ENCODE measurements around the gene ATP6V0C. TPM values are rescaled to one million over a fixed set of nuclear protein-coding genes. Genes with fewer than 3 reads are reported as not detected.

ATP6V0C gene
- total RNA-seq, 1 donor from 2014 or later: 113 TPM

GRCh38 chr16:2508722-2509400 lies 4.9 kb upstream of the ATP6V0C start:
- intact Hi-C loops (cut with micrococcal nuclease): no loop called here

GRCh38 chr16:2511128-2511800 lies 2.5 kb upstream of the ATP6V0C start:
- intact Hi-C loops (cut with micrococcal nuclease): no loop called here

- intact Hi-C loops (cut with micrococcal nuclease): loop anchor here (2.0 kb wide), 1 partner anchor 289 kb away; the partner anchor contains the start of gene E4F1
Measured at GRCh38 chr16:2511996-2512734, 1.6 kb upstream of the ATP6V0C start.

GRCh38 chr16:2512735-2513404 lies 882 bp upstream of the ATP6V0C start:
- intact Hi-C loops (cut with micrococcal nuclease): loop anchor here (1.0 to 2.0 kb wide), 6 partner anchors 19 to 290 kb away; partner anchors contain the start of genes CCNF, E4F1, RNPS1 and TEDC2

- intact Hi-C loops (cut with micrococcal nuclease): no loop called here
Measured at GRCh38 chr16:2514333-2515179, 804 bp downstream of the ATP6V0C start.

- intact Hi-C loops (cut with micrococcal nuclease): no loop called here
Measured at GRCh38 chr16:2515180-2515851, 1.6 kb downstream of the ATP6V0C start.

- intact Hi-C loops (cut with micrococcal nuclease): no loop called here
Measured at GRCh38 chr16:2516391-2517240, 2.9 kb downstream of the ATP6V0C start.

- intact Hi-C loops (cut with micrococcal nuclease): no loop called here
Measured at GRCh38 chr16:2517954-2518605, 4.3 kb downstream of the ATP6V0C start.

- intact Hi-C loops (cut with micrococcal nuclease): no loop called here
Measured at GRCh38 chr16:2518823-2519710, 5.3 kb downstream of the ATP6V0C start.

GRCh38 chr16:2519711-2520080 lies 5.9 kb downstream of the ATP6V0C start:
- intact Hi-C loops (cut with micrococcal nuclease): loop anchor here (1.0 kb wide), 1 partner anchor 13 kb away; no protein-coding TSS in a partner anchor

- intact Hi-C loops (cut with micrococcal nuclease): loop anchor here (1.0 kb wide), 1 partner anchor 12 kb away; no protein-coding TSS in a partner anchor
Measured at GRCh38 chr16:2520097-2520783, 6.5 kb downstream of the ATP6V0C start, which contains the start of gene AMDHD2. AMDHD2 (plus strand) TSS chr16:2520371; CDS start chr16:2520459, 88 bp downstream.

GRCh38 chr16:2520784-2521531 lies 7.2 kb downstream of the ATP6V0C start:
- intact Hi-C loops (cut with micrococcal nuclease): loop anchor here (1.0 kb wide), 1 partner anchor 11 kb away; no protein-coding TSS in a partner anchor

GRCh38 chr16:2523801-2524231 lies 10.1 kb downstream of the ATP6V0C start:
- intact Hi-C loops (cut with micrococcal nuclease): no loop called here

- intact Hi-C loops (cut with micrococcal nuclease): no loop called here
Measured at GRCh38 chr16:2524339-2524938, 10.7 kb downstream of the ATP6V0C start.

- intact Hi-C loops (cut with micrococcal nuclease): no loop called here
Measured at GRCh38 chr16:2526135-2526534, 12.4 kb downstream of the ATP6V0C start.

Measured in T-helper 1 cell treated with Interleukin-12 subunit alpha and Interleukin-12 subunit beta and Interleukin-4 antibody, amounts not matched to agents 30 ng/mL and 1 ng/mL, for 36 hours (primary cell).